NCI-H82 treated with DMSO at 0.1 percent for 48 hours (cell line): ENCODE measurements around the gene NET1.
A peak's percentile ranks its signal among the peaks of the same experiment; 100 is the strongest.

Experiments
- DNase-seq: peaks from one replicate; lab custom pipeline; 2025; ENCODE audit not compliant: unreplicated experiment; lab: John Stamatoyannopoulos, UW

NET1 gene

DNA sequence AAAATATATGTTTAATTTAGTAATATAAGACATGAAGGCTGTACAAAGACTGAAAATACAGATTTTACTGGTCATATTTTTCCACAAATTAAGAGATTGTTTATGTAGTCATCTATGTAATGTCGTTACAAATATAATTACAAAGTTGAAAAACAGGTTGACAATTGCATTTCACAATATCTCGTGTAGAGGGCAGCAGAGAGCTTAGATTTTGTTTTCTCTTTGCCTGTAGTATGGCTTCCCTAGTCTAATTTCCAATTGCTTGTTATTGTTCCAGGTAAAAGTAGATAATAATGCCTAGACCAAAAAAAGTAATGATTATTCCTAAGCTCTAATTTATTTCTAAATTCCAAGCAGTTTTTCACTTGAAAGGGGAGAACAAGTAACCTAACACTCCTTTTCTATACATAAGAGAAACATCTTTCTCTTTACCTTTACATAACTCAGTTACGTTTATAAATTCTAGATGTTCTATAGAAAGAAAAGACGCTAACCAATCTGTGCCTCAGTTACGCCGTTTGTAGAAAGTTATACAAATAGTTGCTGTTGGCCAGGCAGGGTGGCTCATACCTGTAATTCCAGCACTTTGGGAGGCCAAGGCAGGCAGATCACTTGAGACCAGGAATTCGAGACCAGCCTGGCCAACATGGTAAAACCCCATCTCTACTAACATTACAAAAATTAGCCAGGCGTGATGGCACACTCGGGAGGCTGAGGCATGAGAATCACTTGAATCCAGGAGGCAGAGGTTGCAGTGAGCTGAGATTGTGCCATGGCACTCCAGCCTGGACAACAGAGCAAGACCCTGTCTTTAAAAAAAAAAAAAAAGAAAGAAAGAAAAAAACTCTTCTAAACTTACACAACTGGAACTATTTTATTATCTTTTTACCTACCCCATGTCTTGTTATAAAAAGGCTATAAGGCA lies 30.0 kb downstream of the NET1 start:
- no peak for DNase-seq

DNA sequence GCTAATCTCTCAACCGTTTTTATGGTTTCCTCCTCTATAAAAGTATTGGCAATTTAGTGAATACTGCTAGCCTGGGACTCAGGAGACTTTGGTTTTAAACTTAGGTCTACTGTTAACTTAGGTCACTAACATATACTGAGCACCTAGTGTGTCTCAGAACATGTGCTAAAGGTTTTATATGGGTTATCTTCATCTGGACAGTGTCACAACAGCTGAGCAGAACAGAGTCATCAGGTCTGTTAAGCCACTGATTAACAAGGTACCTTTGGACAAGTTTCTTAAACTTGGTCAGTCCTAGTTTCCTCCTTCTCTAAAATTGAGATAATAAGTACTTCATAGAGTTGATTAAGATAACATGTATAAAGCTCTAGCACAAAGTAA lies 30.6 kb downstream of the NET1 start:
- DNase-seq = no peak

DNA sequence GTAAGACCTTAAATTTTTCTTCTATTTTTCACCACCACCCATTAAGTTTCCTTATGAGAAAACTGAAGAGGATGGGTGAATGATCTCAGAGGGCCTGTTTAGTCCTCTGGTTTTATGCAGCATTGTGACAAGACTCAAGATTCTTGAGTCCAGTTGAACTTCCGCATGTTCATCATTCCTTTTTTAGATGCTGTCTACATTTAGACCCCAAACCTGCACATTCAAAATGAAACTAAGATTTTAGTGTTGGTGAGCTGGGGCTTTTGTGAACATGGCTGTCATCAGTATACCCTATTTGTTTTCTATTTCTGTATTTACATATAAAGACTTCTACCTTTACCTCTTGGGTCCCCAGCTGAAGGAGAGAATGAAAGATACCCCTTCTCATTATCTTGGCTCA lies 31.1 kb downstream of the NET1 start:
- DNase-seq = no peak

DNA sequence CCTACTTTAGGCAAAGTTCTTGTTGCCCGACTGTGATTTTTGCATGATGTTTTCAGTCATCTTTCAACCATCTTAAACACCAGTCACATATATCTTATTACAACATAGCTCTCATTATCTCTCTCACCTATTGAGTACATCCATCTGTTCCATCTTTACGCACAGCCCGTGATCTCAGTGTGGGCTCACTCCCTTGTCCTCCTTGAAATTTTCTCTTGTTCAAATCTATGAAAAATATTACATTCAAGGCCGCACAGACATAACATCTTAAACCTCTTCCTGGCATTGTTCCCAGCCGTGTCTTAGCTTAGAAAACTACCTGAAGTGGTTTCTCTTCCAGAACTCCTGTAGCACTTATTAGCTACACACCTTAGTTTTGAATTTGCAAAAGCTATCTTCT lies 32.6 kb downstream of the NET1 start:
- DNase-seq = no peak

DNA sequence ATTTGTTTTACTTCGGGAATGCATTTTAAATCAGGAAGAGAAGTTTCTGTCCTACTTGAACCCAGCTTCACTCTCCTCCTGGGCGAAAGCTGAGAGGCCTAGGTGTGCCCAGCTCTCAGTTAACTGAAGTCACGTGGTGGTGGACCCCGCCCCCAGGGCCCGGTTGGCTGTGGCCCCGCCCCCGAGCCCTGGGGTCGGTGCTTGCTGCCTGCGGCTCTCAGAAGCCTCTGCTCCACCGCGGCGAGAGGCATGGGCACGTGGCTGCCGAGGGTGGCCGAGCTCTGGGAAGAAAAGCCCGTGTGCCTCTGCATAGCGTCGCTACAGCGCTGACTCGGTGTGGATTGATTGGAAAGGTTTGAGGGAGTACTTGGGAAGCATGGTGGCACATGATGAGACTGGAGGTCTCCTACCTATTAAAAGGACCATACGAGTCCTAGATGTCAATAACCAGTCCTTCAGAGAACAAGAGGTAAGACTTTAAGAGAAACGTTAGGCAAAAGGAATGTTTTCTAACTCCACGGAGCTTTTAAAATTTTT lies 34.1 kb downstream of the NET1 start:
- DNase-seq = peak; percentile 37

DNA sequence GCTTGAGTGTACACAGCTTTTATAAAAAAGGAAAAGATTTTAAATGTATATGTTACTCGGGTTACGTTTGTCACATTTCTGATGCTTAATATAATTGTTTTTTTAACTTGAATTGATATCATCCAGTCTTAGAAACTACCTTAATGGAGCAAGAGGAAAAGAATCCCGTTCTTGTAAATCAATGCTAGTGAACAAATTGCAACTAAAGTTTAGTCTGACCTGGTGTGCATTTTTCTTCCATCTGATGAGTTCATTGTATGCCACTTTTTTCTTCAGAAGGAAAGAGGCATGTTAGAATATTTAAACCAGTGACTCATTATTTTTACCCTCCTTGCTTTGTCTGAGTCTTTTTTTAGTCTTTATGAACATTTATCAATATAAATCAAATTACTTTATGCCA lies 34.7 kb downstream of the NET1 start:
- DNase-seq = no peak

DNA sequence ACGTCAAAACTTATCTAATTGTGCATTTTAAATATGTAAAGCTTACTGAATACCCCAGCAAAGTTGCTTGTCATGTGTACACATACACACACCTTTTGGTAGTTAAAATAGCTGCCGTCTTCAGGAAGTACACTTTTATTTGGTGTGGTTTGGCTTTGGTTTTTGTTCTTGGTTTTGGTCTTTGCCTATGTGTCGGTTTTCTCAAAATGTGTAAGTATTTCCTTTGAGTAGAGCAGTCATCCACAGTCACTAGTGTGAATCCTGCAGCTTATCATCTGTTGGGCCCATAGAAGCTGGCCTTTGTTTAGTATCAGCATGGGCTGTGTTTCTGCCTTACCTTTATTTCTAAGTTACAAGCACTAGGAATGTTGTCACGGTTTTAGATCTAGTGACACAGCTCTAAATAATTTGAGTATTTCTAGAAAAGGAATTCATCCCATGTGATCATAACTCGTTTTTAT lies 35.3 kb downstream of the NET1 start:
- no peak for DNase-seq

DNA sequence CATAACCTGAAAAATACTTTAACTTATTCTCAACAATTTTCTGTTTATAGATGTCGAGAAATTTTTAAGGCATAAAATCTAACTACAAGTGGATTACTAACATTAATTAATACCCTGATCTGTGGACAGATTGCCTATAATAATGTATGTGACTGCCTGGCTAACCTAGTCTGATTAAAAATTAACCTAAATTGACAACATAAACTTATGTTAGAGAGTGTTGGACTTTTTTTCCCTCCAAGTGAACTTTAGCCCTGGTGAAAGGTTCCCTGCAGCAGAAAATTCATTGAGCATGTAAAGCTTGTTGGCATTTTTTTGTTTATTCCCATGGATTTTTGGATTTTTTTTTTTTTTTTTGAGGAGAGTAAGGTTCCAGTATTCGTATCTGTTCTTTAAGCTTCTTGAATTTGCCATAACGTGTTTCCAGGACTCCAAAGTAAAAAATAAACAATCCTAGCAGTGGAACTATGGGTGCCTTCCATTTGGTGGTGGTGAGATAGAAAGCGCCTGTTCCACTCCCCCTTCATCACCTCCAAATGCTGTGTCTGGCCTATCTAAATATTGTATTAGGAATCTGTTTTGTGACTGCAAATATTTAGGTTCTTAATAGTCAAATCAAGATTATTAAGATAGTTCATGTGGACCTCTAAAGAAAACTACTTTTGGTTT lies 36.1 kb downstream of the NET1 start:
- no peak for DNase-seq

DNA sequence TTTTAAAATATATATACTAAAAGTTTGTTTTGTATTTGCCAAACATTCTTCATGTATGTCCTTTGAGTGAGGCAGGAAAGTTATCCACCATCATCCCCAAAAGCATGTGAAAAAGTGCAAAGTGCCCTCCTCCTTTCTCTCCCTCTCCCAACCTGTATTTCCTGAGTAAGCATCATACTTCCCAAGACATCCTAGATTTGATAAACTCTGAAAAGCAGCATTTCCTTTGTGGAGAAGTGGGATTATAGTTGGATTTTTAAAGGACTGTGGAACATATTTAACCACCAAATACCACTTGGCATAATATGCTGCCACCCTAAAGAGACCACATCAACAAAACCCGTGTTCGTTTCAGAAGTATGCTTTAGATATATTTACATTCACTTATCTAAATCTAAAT lies 36.9 kb downstream of the NET1 start:
- no peak for DNase-seq

DNA sequence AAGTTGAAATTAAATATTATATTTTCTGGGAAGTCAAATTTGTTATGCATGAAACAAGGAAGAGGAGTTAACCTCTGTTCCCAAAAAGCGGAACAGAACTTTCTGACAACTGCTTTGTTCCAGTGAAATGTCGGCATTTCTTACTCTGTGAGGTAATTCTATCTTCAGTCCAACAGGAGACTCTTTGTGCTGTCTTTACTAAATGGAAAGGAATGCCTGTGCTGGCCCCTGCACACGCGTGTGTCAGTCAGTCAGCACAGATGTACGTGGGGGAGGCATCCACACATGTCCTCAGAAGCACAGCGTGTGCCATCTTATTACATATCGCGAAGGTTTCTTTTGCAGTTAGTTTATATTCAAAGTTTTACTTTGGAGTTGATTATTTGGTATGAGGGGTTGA lies 37.5 kb downstream of the NET1 start:
- DNase-seq = no peak

DNA sequence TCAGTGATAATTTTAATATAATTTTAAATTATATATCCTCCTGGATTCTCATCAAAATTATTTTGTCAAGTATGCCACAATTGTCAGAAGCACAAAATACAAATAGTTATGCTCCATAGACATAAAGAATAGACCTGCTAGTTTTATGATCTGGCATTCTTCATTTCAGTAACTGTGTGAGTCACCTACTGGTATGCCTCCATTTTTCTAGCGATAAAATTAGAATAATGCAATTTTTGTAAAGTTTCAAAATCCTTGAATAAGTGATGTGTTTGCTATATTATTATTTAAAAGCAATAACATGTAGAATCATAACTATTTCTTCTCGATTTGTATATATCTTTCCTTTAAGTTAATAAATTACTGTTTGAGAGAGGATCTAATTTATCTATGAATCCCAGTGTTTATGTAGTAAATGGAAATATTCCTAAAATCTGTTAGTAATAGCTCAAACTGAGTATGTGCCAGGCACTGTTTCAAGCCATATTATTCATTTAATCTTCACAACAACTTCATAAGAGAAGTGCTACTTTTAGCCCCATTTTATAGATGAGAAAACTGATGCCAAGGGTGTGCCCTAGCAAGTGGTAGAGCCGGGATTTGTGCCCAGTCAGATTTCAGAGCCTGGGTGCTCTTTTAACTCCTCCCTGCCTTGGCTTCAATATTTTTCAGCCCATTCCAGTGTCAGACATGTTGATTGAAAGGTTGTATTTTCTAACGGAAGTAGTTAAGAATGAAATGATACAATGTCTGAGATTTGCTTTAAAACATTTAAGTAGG lies 38.4 kb downstream of the NET1 start:
- no peak for DNase-seq

DNA sequence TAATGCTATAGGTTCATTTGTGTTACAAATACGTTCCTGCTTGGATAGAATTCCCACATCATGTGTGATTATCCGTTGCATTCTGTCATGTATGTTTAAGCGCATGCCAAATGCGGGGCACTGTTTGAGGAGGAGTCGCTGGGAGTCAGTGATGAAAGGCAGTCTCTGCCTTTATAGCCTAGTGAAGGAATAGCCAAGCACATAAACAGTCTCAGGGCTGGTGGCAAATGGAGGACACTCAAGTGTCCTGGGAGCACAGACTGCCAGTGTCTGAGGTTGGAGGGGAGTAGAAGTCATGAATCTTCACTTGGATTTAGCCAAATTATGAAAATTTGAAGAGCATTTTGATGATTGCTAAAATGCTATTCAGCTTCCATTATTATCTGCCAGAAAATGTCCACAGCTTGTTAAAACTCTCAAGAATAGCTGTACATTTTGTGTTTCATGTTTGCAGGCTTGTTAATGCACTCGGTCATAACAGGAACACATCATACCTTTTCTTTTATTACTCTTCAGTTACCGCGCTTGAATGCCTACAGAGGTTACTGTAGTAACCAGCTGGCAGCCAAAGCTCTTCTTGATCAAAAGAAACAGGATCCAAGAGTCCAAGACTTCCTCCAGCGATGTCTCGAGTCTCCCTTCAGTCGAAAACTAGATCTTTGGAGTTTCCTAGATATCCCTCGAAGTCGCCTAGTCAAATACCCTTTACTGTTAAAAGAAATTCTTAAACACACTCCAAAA lies 41.6 kb downstream of the NET1 start:
- no peak for DNase-seq

DNA sequence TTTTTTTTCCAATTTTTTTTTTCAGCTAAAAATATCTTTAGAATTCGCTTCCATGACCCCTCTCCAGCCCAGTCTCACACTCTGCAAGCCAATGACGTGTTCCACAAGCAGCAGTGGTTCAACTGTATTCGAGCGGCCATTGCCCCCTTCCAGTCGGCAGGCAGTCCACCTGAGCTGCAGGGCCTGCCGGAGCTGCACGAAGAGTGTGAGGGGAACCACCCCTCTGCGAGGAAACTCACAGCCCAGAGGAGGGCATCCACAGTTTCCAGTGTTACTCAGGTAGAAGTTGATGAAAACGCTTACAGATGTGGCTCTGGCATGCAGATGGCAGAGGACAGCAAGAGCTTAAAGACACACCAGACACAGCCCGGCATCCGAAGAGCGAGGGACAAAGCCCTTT lies 44.2 kb downstream of the NET1 start:
- no peak for DNase-seq

DNA sequence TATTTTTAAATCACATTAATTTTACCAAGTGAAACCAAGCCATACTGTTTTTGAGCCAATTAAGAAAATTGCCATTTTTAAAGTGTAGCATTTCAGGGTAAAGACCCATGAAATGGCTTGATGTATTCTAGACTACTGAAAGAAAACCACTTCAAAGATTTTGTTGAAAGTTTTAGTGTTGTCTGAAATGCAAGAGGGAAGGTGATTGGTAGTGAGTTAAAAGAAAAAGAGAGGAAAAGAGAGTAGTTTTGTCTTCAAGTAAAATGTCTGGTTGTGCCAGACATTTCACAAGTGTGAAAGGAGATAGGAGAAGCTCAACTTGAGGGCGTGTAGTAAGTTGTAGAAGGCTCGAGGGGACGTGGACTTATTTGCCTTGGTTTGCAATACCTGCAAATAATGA lies 45.4 kb downstream of the NET1 start:
- DNase-seq = no peak

DNA sequence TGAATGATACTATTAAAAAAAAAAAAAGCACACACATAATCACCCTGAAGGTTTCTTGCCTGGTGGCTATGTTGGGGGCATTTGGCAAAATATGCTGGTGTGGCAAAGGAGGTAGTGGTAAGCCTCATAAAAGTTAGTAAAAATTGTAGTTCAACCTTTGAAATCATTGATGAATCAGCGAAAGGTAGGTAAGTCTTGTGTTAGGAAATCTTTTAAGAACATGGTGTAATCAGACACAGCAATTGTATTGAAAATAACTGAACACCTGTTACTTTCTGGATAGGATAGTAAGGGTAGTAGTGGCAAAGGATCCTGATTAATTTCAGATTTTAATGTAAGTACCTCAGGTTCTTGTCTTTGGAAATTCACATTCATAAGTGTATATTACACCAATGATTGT lies 46.1 kb downstream of the NET1 start:
- DNase-seq = no peak

DNA sequence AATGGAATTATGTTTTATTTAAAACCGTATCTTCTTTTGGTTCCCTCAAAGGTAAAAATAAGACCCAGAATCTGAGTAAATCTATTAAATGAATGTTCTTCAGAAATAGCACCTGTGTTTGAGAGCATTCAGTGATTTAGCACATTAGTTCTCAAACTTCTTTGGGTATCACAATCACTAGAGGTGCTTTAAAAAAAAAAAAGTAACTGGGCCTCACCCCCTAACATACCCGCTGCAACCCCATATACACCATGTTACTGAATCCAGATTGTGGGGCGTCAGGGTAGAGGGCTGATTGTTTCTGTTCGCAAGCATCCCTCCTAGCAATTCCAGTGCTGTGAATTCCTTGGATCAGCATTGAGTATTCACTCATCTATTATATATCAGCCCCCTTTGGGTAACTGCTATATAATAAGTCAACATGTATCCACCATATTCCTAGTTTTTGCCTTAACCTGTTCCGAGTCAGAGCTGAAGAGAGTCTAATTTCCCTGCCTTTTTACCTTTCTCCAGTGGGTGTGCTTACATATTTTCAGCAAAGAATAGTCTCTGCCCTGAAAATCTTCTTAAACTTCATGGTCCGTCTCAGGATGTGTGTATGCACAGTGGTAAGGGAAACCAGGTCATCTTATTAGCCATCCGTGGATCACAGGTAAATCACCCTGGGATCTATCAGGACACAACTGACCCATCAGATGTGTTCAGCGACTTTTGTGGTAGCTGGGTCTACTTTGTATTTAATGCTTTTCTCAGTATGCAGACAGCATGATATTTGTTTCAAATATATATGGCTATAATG lies 46.8 kb downstream of the NET1 start:
- DNase-seq = no peak

DNA sequence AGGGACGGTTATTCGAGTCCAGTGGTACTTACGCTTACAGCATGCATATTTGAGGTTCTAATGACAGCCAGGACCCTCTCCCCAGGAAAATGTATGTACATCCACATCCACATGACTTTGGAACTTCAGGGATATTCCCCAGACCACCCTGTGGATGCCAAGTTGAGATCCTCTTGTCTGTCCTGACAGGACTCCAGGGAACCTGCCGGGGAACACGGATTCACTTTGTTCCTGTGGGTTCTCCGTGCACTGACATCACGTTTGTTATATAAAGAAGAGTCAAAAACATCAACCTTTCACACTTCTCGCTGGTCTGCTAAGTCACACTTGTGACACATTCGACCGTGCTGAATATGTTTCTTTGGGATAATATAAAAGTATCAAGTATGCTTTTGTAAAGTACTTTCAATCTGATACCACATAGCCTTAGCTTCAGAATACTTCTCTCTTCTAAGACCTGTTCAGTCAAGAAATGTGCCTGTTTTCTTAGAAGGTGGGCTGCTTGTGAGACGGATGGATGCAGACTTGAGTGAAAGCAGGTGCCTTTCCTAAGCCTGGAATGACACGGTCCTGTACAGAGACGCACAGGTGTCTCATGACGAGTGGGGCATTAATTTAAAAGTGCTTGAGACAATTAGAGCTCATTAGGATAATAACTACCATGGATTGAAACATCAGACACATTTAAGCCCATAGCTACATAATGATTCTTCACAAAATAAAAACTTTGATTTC lies 48.3 kb downstream of the NET1 start:
- DNase-seq = no peak

DNA sequence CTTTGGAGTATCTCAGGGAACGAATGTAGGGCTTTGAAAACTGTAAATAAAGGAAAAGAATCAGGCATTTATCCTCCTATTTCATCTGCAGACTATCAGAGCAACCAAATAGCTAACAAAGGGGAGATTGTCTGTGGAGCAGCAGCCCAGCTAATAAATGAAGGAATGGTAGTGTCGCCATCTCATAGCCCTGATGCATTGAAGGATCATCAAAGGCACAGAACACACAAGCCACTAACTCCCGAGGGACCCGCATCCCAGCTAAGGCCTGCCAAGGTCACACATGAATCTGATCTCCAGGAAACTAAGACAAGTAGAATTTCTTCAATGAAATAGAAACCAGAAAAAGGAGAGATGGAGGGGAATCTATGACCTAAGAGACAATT lies 48.8 kb downstream of the NET1 start:
- no peak for DNase-seq
